Hematopoietic multipotent progenitor cell (in vitro differentiated cells): ENCODE data around the gene DMKN. TPM values are rescaled to one million over a fixed set of nuclear protein-coding genes. Genes with fewer than 3 reads are reported as not detected.
A peak's percentile ranks its signal among the peaks of the same experiment; 100 is the strongest.

Experiments used
- DNase-seq, 3 donors: peaks; one replicate each; pipeline ENCODE4 v3.0.0-alpha.2; 2011 to 2015; ENCODE audit warnings: low read depth in 2 of 3, low spot score in 2 of 3
- total RNA-seq: library from RNA; depleted of rRNA; stranded (reverse); fragments of >200 nt; gene quantifications from one replicate; pipeline ENCODE4 v1.2.3, GENCODE V29; 2012

DMKN gene
- total RNA-seq, 1 donor = 1.6 TPM

- no peak for DNase-seq
Measured at GRCh38 chr19:35528218-35529038, 15.0 kb upstream of the DMKN start, which contains the start of gene SBSN. TSS of gene SBSN (minus strand) at chr19:35528311. CDS start at chr19:35528281, 30 bp downstream.

DNA sequence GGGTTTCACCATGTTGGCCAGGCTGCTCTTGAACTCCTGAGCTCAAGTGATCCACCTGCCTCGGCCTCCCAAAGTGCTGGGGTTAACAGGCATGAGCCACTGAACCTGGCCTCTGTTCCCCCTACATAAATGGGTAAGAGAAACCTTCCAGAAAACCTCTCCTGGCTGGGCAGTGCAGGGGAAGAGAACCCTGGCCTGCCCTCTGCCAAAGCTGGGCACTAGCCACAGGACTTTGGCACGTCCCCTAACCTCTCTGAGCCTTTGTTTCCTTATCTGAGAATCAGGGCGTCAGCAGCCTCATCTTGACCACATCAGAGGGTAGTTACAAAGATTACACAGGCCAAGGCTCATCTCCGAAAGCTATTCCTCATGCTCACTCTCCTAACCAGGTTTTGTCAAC is 12.4 kb upstream of the DMKN start:
- no peak for DNase-seq

DNA sequence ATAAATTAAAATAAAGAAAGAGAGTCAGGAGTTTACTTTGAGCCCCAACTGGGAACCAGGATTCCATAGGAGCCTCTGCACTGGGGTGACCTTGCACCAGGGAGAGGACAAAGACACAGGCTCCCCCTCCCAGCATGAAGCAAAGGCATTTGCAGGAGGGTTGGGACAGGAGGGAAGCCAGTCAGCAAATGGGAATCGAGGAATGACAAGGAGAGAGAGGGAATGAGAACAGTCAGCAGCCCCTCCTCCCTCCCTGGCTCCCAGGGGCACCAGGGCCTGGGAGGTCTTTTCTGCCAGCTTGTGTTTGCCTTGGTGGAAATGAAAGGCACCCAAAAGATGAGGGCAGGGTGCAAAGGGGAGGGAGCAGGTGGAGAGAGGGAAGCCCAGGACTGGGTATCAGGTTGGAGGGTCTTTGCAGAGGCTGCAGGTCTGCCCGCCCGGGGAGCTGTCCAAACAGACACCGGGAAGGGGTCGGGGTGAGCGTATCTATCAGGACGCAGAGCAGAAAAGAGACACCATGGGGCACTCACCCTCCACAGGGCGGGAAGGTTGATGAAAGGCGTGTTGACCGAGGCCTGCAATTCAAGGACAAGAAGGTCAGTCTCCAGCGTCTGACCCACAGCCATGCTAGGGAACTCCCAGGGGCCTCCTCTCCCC is 10.9 kb upstream of the DMKN start:
- DNase-seq = no peak

DNA sequence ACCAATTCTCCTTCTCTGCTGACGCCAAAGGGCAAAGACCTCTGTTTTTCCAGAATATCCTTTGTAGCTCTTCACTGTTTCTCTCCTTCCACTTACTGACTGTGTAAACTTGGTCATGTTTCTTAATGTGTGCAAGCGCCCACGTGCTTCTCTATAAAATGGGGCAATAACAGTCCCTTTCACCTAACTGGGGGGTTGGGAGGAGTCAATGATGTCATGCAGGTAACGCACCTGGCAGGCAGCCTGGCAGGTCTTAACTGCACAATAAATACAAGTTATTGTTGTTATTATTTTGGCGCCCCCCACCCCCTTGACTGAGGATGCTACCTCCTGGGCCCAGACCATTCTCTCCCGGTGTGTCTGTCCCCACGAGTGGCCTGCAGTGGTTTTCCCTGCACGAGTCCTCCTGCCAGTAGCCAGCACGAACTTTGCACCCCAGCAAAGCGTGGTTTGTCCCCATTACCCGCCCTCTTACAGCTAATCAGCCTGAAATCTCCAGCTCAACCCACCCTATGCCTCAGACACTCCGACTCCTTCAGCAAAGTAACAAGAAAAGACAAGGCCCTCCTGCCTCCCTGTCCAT is 9.4 kb upstream of the DMKN start:
- DNase-seq = no peak

DNA sequence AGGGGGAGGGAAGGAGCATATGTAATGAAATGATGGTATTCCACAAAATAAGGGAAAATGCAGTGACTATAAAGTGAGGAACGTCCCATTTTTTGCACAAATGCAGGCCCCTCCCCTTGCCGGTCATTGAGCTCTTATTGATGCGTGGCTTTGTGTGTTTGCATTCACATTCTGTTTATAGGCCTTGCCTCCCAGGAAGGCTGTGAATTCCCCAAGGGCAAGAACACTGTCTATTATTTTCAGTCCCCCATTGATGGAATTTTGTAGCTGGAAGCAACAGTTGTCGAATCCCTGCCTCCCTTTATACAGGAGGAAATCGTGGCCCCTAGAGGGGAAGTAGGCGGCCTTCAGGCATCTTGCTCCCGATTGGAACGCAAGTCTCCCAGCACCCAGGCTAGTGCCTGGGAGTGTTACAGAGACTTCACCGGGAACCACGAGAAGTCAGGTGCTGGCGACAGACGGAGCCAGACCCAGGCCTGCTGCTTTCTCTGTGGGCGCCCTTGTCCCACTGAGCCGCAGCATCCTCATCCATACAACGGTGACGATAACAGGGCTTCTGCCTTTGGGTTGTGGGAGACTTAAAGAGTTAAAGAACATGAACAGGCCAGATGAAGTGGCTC is 7.8 kb upstream of the DMKN start:
- DNase-seq = no peak

DNA sequence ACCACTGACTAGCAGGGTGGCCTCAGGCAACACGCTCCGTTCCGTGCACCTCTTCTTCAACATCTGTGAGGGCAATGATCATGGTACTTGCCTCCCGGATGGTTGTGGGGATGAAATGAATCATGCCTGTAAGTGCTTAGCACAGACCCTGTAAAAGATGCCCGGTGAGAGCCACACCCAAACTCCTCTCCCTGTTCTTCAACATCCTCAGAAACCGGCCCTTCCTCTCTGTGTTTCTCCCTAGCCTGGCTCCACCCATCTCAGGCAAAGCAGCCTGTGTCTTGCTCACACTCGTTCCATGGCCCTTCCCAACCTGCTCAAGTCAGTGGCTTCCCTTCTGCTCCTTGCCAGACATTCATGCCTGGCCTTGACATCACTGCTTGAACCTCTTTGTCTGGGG is 5.8 kb upstream of the DMKN start:
- DNase-seq = no peak

- no peak for DNase-seq
Measured at GRCh38 chr19:35518313-35518712, 4.9 kb upstream of the DMKN start.

- no peak for DNase-seq
Measured at GRCh38 chr19:35517342-35517741, 3.9 kb upstream of the DMKN start.

DNA sequence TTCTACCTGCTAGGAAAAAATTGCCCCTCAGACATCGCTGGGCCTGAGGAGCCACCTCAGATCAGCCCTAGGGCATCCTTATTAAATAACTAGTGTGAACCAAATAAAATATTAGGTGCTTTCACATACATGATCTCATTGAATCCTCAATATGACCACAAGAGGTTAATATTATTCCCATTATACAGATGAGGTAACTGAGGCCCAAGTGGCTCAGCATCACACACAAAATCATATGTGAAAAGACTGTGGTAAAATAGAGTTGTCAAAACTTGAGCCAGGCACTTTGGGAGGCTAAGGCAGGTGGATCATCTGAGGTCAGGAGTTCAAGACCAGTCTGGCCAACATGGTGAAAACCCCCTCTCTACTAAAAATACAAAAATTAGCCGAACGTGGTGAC is 2.9 kb upstream of the DMKN start:
- no peak for DNase-seq

GRCh38 chr19:35514282-35514809 is 897 bp upstream of the DMKN start:
- DNase-seq = no peak

DNA sequence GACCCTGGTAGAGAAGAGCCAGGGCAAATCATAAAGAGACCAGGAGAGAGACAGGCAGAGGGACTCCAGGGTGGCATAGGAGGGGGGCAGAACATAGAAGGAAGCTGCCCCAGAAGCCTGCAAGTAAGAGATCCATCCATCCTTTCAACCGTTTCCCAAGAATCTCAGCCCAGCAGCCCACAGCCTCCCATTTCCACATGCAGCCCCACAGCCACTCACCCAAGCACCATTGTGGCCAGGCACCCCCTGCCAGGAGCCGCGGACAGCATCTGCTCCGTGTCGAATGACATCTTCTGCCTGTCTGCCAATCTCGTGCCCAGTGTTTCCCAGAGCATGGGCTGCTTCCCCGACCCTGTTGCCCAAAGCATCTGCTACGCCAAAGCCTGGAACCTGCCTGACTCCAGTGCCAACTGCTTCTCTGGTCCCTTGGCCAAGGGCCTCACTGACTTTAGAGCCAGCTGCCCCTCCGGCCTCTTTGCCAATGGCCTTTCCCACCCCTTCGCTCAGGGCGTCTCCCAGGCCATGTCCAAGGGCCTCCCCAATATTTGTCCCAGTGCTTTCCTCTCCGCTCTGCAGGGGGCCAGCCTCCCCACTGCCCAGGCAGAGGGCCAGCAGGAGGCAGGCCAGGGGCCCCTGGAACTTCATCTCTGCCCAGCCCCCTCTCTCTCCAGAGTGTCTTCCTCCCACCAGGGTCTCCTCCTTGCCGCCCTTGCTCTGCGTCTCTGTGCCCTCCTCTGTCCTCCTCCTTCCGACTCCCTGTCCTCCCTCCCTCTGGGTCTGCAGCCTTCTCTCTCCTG is 420 bp downstream of the DMKN start:
- no peak for DNase-seq

DNA sequence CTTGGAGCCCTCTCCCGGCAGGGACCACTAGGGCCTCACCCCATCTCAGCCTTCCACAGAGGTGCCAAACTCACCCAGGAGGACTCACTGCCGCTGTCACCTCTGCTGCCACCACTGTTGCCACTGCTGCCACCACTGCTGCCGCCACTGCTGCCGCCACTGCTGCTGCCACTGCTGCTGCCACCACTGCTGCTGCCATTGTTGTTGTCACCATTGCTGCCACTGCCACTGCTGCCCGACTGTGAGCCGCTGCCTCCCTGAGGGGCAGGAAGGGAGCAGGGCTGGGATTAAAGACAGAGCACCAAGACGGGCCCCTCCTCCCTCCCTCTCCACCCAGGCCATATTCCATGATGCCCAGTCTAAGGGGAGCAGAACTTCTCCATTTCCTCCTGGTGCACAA is 2.1 kb downstream of the DMKN start:
- no peak for DNase-seq

DNA sequence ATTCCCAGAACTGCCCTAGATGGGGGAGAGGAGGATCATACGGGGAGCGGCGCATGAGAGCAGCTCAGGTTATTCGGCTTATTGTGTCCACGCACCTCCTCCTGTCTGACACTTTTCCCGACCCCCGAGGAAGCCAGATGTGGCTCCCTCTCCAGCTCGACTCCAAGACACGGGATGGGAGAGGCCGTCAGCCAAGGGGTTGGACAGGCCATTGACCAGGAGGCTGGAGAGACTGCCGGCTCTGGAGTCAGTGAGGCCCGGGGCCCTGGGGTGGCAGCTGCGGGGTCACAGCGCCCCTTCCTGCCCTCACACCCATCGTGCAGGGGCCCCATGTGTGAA is 2.9 kb downstream of the DMKN start:
- DNase-seq = no peak

- peak; percentile 54 to 73 (median 67) for DNase-seq
Measured at GRCh38 chr19:35509861-35510625, 3.4 kb downstream of the DMKN start.

DNA sequence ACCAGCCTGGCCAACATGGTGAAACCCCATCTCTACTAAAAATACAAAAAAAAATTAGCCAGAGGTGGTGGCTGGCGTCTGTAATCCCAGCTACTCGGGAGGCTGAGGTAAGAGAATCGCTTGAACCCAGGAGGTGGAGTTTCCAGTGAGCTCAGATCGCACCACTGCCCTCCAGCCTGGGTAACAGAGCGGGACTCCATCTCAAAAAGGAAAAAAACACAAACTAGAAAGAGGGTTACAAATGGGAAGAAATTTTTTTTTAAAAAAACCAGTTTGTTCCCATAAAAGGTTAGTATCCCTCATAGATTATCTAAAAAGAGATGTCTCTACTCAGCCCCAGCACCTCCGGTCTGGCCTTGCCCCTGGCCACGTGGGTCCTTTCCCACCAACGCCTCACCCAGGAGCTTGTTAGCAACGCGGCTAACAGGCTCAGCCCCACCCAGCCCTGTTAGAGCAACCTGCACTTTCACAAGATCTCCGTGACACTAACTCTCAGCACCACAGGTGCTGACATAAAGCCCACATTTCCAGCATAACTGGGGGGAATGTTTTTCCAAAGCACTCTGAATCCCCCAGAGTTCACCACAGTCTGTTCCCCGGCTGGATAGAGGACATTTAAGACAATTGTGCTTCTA is 4.3 kb downstream of the DMKN start:
- DNase-seq = peak in 2 of 3 donors; percentile 23 to 27

DNA sequence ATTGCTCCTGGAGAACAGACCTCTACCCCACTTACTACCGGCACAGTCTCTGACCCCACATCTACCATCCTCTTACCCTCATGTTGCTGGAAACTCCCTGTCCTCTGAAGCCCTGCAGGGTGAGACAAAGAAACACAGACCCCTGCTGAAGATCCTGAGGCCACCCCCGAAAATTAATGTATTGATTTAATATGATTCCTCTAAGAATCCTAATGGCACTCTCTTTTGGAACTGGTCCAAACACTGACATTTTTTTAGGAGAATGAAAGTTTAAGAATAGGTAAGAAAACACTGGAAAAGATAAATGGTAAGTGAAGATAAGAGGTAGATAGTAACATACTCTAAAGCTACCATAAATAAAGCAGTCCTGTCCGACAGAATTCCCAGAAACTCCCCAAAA is 5.3 kb downstream of the DMKN start:
- DNase-seq = no peak

DNA sequence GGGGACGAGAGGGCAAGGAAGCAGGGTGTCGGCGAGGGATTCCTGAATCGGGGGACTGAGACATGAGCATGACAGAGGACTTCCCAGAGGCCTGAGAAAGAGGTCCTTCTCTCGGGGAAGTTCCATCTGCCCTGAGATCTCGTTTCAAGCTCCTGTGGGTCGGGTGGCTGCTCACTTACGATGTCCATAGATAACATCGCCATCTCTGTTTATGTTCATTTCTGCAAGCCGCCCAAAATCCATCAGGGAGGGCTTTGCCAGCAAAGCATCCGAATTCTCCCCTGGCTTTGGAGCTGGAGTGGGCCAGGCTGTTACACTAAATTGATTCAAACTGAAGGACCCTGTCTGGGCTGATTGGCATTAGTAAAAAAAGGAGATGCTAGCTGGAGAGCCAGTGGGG is 5.9 kb downstream of the DMKN start:
- no peak for DNase-seq

DNA sequence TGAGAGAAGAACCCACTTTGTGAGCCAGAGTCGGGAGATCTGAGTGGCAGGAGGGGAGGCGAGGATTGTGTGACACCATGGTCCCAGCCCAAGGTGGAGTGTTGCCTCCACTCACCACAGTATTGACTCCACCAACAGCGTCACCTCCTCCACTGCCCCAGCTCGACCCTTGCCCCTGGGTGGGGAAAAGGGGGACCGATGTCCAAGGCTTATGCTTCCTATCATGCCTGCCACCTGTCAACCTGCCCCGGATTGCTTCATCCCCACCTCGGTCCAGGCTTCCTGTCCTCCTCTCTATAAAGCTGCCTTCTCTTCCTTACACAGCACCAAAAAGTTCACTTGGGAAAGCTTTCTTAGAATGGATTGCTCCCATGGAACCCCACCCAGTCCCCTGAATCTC is 7.4 kb downstream of the DMKN start:
- DNase-seq = no peak

DNA sequence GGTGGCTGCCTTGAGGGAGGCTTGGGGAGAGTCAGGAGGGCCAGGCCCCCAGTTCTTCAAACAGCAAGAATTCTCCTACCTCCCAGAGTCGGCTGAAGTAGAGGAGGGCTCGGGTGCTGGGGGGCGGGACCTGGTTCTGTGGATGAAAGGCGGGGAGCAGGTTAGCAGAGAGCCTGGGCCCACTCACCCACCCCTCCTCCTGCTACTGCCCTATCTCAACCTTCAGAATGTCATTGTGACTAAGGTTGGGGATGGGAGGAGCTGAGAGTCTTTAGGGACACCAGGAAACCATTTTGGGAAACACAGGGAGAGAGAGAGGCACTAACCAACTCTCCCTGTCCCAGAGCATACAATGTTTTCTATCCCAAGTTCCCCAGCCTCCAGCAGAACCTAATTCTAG is 10.7 kb downstream of the DMKN start:
- no peak for DNase-seq
